ENCODE measurements around the gene TTBK2.

DNA sequence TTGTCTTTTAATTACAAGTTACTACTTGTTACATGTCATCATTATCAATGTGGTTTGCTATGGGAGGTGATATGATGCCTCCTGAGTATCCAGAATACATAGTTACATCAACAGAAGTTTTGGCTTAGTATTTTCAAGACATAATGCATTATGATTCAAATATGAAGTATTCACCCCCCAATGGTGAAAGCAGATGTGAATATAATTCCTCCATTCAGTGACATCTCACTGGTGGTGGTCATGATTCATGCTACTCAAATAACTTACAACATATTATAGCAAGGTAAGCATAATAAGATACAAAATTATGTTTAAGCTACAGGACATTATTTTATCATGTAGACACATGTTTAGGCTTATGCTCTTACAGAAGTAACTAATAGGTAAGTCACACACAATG, 34.9 kb upstream of the TTBK2 start:
- TF ChIP-seq EZH2 (IDR thresholded peaks at IDR 0.05; ENCODE audit: borderline replicate concordance, low read depth, low read length, severe bottlenecking) (no peak), POLR2A (IDR thresholded peaks at IDR 0.05; ENCODE audit: low read depth, low read length) (no peak), POLR2AphosphoS5 (IDR thresholded peaks at IDR 0.05; ENCODE audit: insufficient read depth, low read depth, low read length) (no peak)
- TF ChIP-seq, protein P1, sequence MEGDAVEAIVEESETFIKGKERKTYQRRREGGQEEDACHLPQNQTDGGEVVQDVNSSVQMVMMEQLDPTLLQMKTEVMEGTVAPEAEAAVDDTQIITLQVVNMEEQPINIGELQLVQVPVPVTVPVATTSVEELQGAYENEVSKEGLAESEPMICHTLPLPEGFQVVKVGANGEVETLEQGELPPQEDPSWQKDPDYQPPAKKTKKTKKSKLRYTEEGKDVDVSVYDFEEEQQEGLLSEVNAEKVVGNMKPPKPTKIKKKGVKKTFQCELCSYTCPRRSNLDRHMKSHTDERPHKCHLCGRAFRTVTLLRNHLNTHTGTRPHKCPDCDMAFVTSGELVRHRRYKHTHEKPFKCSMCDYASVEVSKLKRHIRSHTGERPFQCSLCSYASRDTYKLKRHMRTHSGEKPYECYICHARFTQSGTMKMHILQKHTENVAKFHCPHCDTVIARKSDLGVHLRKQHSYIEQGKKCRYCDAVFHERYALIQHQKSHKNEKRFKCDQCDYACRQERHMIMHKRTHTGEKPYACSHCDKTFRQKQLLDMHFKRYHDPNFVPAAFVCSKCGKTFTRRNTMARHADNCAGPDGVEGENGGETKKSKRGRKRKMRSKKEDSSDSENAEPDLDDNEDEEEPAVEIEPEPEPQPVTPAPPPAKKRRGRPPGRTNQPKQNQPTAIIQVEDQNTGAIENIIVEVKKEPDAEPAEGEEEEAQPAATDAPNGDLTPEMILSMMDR (IDR thresholded peaks at IDR 0.05; ENCODE audit: extremely low read depth in 1 of 2, insufficient read depth in 1 of 2, low read depth in 1 of 2, low read length in 2 of 2), result no peak
- TF ChIP-seq, protein P2, sequence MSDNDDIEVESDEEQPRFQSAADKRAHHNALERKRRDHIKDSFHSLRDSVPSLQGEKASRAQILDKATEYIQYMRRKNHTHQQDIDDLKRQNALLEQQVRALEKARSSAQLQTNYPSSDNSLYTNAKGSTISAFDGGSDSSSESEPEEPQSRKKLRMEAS (IDR thresholded peaks at IDR 0.05; ENCODE audit: insufficient read depth, insufficient read length), result no peak
